ENCODE results near the gene DQX1.
A peak's percentile ranks its signal among the peaks of the same experiment; 100 is the strongest.

The DQX1 gene

DNA sequence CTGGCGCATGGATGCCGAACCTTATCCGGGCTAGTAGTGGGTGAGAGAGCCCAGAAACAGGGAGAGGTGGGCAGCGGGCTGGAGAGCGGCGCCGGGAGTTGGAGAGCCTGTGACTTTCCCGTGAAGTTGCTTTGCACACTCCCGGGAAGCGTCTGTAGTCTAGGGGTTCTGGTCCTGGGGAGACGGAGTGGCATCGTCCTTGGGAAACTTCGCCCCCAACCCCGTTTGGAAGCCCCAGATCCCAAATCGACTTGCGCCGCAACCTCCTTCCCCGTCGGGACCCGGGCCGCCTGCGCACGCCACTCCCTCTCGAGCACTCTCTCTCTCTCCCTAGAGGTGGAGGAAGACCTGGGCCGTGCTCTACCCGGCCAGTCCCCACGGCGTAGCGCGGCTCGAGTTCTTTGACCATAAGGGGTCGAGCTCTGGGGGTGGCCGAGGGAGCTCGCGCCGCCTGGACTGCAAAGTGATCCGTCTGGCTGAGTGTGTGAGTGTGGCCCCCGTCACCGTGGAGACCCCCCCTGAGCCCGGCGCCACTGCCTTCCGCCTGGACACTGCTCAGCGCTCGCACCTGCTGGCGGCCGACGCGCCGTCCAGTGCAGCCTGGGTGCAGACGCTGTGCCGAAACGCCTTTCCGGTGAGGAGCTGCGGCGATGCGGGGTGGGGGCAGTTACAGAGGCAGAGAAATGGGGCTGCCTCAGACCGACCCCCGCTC is 28.9 kb upstream of the DQX1 start:
- FAIRE-seq = no peak

GRCh38 chr2:74553892-74554819 is 28.1 kb upstream of the DQX1 start, which contains the start of the genes DOK1 and LOXL3:
TSS of gene DOK1 (plus strand) at chr2:74554720. CDS start at chr2:74554755, 35 bp downstream.
TSS of gene LOXL3 (minus strand) at chr2:74553942. CDS start at chr2:74552634, 1,308 bp downstream.
- no peak for FAIRE-seq

DNA sequence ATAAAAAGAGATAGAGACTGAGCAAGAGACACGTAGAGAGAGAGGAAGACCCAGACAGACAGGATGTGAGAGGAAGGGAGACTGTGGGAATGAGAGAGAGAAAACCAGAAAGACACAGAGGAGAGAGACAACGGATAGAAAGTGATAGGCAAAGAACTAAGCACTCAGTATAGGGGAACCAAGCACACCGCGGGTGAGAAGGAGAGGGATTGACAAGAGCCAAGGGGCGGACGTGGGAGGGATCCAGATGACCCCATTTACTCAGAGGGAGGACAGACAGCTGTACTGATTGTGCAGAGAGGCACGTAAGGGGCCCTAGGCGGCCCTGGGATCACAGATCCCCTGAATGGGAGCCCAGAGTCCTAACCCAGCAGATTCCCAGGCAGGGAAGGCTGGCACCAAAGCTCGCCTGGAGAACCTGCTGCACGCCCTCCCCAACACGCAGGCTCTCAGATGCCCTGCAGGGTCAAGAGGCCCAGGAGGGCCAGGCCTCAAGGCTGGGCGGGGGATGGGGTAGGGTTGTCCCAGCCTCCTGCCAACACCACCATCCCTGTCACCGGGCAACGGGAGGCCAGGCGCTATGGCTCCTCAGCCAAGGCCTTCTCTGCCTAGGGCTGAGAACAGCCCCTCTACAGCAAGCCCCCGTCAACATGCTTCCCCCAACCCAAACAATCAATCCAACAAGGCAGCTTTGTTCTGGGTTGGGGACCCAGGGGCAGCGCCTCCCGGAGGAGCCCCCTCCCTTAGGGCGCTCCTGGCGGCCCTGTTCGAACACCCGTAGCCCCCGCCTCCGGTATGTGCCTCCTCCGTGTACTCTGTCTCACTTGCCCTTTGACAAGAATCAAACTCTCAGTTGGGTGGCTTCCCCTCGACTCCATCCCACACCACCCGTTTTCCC is 27.1 kb upstream of the DQX1 start:
- no peak for FAIRE-seq

- FAIRE-seq = no peak
Observed at GRCh38 chr2:74551942-74552913, 26.2 kb upstream of the DQX1 start.

DNA sequence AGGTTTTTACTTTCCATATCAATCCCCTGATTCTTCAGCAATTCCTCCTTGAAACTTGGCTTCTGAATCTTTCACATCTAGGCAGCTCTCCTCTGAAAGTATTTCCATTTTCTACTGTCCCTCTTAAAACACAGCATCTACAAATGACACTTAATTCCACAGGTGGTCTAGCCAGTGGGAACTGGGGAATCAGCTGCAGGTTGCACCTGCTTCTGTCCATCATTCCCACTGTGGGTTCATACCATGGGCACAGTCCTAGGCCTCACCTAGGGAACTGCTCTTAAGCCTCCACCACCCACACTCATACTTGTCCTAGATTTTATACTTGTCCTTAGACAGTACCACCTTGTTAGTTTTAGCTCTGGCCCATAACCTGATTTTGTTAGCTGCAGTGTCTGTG is 25.5 kb upstream of the DQX1 start:
- no peak for FAIRE-seq

- no peak for FAIRE-seq
Observed at GRCh38 chr2:74550231-74550630, 24.2 kb upstream of the DQX1 start.

GRCh38 chr2:74548900-74549826 is 23.1 kb upstream of the DQX1 start:
- no peak for FAIRE-seq

DNA sequence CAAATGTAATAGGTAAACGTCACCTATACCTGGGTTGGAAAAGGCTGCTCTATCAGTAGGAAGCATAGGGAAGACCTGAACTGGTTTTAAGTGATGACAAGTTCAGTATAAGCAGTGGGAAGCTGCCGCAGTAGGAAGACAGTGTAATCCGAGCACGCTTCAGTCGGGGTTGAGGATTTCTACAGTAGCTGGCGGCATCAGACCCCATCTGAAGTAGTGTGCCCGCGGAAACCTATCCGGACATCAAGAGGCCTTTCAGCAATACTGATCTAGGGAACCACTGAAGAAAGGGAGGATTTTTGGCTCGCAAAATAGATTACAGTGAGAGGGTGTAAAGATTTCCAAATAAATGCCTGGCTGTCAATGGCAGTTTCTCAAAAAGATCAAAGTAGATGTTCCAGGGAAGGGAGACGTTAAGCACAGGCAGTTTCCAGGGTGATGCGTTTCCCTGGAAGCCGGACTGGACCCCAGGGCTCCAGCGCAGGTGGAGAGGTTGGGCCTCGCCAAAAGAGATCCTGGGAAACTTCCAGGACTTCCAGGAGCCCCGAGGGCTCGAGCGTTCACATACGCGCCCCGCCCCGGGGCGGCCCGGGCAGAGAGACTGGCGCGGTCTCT is 22.4 kb upstream of the DQX1 start:
- FAIRE-seq = no peak

GRCh38 chr2:74546004-74546403 is 20.0 kb upstream of the DQX1 start:
- FAIRE-seq = no peak

GRCh38 chr2:74544634-74545033 is 18.6 kb upstream of the DQX1 start:
- FAIRE-seq = no peak

GRCh38 chr2:74542978-74543377 is 16.9 kb upstream of the DQX1 start:
- FAIRE-seq = no peak

- no peak for FAIRE-seq
Observed at GRCh38 chr2:74540291-74540690, 14.3 kb upstream of the DQX1 start.

- FAIRE-seq = no peak
Observed at GRCh38 chr2:74538881-74539339, 12.9 kb upstream of the DQX1 start.

GRCh38 chr2:74537140-74537539 is 11.1 kb upstream of the DQX1 start:
- FAIRE-seq = no peak

DNA sequence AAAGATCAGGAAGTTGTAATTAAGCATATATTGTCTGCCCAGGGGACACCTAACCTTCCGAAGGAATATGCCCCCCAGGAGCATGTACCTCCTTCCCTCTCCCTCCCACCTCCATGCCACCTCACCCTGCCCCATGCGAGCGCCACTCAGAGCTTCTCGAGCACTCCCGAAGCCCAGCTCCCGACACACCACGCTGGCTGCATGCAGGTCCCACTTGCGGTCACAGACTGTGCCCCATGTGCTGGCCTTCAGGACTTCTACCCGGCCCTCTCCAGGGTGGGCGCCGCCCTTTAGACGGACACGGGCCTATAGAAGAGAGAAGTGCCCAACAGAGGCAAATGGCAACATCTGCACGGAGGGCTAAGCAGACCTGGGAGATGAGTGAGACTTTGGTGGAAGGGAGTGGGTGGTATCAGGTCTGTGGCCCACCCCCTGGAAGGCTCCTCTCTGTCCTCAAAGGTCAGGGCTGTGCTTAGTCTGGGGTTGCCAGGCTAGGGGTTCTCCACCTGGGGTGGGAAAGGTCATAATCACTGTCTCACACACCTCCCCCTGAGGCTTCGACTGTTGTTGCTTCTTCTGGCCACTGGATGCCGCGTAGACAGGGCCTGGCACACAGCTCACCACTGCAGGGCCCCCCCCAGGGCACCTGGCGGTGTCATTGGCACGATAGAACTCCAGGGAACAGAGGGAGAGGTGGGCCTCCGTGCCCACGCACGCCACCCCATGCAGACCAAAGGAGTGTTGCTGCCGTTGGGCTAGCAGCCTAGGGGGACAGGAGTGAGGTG is 10.3 kb upstream of the DQX1 start:
- no peak for FAIRE-seq

GRCh38 chr2:74535440-74535965 is 9.5 kb upstream of the DQX1 start:
- no peak for FAIRE-seq

GRCh38 chr2:74534411-74534810 is 8.4 kb upstream of the DQX1 start:
- no peak for FAIRE-seq

- no peak for FAIRE-seq
Observed at GRCh38 chr2:74533464-74533863, 7.4 kb upstream of the DQX1 start.

- FAIRE-seq = peak; percentile 92
Observed at GRCh38 chr2:74532222-74532621, 6.2 kb upstream of the DQX1 start.
